ENCODE measurements around the gene TMEM108.

DNA sequence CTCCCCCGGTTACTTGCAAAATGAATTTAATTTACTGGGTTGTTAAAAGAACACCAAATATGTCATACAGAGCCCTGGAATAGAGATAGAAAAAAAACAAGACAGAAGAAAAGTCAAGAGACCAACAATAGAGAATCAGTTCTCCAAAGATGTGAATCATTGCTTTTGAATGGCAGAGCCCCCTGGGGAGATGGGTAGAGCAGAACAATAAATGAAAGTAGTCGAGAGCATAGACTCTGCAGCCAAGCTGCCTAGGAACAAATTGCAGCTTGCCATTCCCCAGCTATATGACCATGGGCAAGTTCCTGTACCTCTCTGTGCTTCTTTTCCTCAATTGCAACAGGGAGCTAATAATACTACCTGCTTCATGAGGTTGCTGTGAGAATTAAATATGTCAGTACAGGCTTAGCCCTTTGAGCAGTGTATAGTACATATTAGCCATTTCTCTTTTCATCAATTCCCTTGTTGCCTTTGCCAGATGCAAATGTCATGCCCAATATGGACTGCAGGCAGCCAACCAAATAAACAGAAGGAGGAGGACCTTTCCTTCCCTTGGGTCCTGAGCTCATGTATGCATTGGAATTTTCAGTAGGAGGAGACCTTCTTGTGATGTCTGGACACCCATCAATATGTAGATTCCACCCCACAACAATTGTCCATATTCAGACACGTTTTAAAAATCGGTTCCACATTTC lies 336.7 kb downstream of the TMEM108 start:
- TF ChIP-seq, protein P1, sequence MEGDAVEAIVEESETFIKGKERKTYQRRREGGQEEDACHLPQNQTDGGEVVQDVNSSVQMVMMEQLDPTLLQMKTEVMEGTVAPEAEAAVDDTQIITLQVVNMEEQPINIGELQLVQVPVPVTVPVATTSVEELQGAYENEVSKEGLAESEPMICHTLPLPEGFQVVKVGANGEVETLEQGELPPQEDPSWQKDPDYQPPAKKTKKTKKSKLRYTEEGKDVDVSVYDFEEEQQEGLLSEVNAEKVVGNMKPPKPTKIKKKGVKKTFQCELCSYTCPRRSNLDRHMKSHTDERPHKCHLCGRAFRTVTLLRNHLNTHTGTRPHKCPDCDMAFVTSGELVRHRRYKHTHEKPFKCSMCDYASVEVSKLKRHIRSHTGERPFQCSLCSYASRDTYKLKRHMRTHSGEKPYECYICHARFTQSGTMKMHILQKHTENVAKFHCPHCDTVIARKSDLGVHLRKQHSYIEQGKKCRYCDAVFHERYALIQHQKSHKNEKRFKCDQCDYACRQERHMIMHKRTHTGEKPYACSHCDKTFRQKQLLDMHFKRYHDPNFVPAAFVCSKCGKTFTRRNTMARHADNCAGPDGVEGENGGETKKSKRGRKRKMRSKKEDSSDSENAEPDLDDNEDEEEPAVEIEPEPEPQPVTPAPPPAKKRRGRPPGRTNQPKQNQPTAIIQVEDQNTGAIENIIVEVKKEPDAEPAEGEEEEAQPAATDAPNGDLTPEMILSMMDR (conservative IDR thresholded peaks at IDR 0.05 in 1 of 2, IDR thresholded peaks at IDR 0.05 in 1 of 2; ENCODE audit: low read depth in 1 of 2, low read length in 2 of 2), result no peak
- no peak for TF ChIP-seq EZH2 (IDR thresholded peaks at IDR 0.05; ENCODE audit: low read length, missing control alignments)
